Activated B cell treated with CpG ODN at 0.5 μM for 24 hours (primary cell): Measurements from ENCODE around the gene TEAD1. TPM values are rescaled to one million over a fixed set of nuclear protein-coding genes. Genes with fewer than 3 reads are reported as not detected.

Experiments
- ATAC-seq: fragments of 200-7000 bp; cut with Tn5 transposase; one replicate; pipeline ENCODE4 v1.10.0; 2021; ENCODE audit warnings: low read depth, mild to moderate bottlenecking, moderate library complexity
- CTCF ChIA-PET: fragments of 350-600 bp; sonication (Branson Sonifier 250); formaldehyde crosslinking; loops from one replicate; lab custom pipeline; 2021; ENCODE audit warnings: antibody characterized with exemption; lab: Charles Lee
- POLR2A ChIA-PET: fragments of 350-600 bp; sonication (Branson Sonifier 250); formaldehyde crosslinking; loops from one replicate; lab custom pipeline; 2021; ENCODE audit warnings: antibody characterized with exemption; lab: Charles Lee
- DNase-seq: peaks from one replicate; pipeline ENCODE4 v3.0.0; 2022
- H3K27ac Mint-ChIP-seq: one replicate; pipeline ENCODE4 v1.8.0; 2020; ENCODE audit warnings: mixed read lengths
- H3K27me3 Mint-ChIP-seq: one replicate; pipeline ENCODE4 v1.8.0; 2021; ENCODE audit warnings: mixed read lengths
- H3K36me3 Mint-ChIP-seq: one replicate; pipeline ENCODE4 v1.8.0; 2021; ENCODE audit warnings: low read depth, mixed read lengths
- H3K4me1 Mint-ChIP-seq: one replicate; pipeline ENCODE4 v1.8.0; 2021; ENCODE audit warnings: mixed read lengths
- H3K4me3 Mint-ChIP-seq: one replicate; pipeline ENCODE4 v1.8.0; 2020; ENCODE audit warnings: mild to moderate bottlenecking, mixed read lengths
- H3K9me3 Mint-ChIP-seq: one replicate; pipeline ENCODE4 v1.8.0; 2020; ENCODE audit warnings: mixed read lengths
- intact Hi-C: fragments of 100-400 bp; cut with micrococcal nuclease; formaldehyde crosslinking; loops from one replicate; pipeline ENCODE4 v1.15.1; 2024
- total RNA-seq: library from RNA; stranded (reverse); gene quantifications from 2 replicates; pipeline ENCODE4 v1.2.3, GENCODE V29; 2022
- TF ChIP-seq, protein P1 (sequence below): fragments of 200-600 bp; IDR thresholded peaks from one replicate; pipeline ENCODE4 v1.8.0; 2022; ENCODE audit warnings: antibody characterized with exemption, mild to moderate bottlenecking

The TEAD1 gene
- total RNA-seq, 1 donor from 2014 or later = 0.07 TPM

- Mint-ChIP-seq H3K36me3 (no peaks in the 10 kb centered on the region), H3K27me3 (peaks cover 7% of the 10 kb centered on the region), H3K27ac (no peak overlapping the region), H3K4me3 (no peak overlapping the region), H3K4me1 (no peaks in the 10 kb centered on the region), H3K9me3 (no peaks in the 10 kb centered on the region)
- ChIA-PET CTCF (no interaction called here), POLR2A (no interaction called here)
- DNase-seq (no peak), ATAC-seq (no peak)
- TF ChIP-seq, protein P1, sequence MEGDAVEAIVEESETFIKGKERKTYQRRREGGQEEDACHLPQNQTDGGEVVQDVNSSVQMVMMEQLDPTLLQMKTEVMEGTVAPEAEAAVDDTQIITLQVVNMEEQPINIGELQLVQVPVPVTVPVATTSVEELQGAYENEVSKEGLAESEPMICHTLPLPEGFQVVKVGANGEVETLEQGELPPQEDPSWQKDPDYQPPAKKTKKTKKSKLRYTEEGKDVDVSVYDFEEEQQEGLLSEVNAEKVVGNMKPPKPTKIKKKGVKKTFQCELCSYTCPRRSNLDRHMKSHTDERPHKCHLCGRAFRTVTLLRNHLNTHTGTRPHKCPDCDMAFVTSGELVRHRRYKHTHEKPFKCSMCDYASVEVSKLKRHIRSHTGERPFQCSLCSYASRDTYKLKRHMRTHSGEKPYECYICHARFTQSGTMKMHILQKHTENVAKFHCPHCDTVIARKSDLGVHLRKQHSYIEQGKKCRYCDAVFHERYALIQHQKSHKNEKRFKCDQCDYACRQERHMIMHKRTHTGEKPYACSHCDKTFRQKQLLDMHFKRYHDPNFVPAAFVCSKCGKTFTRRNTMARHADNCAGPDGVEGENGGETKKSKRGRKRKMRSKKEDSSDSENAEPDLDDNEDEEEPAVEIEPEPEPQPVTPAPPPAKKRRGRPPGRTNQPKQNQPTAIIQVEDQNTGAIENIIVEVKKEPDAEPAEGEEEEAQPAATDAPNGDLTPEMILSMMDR = no peak
- intact Hi-C loops = no loop called here
Observed at GRCh38 chr11:12835286-12835685, 161.1 kb downstream of the TEAD1 start.

DNA sequence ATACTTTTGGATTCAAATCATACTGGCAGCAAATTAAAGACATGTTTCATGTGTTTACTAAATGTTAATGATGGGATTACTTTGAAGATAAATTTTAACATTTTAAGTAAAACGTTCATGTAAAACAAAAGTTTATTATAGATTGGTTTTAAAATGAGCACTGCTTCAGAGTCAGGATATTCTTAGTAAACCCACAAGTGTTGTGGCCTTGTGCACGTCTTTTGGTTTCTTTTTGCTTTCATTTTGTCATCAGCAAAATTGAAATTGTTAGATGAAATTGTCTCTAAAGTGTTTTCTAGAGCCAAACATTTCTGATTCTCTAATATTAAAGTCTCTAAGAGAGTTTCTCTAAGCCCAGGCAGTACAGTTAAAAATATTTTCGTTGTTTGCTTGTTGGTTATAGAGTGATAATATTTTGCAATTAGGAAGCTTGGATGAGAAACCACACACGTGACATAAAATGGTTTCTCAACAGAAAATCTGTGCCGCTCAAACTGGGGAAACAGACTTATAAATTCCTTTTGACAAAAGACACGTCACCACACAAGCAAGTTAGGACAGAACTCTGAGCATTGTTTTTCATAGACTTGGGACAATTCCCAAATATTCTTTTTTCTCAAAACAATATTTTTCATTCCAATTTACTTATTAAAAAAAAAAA is 164.4 kb downstream of the TEAD1 start:
- H3K27ac Mint-ChIP-seq = no peak overlapping the region
- ATAC-seq (no peak), DNase-seq (no peak)
- TF ChIP-seq, protein P1 = no peak
- no peaks in the 10 kb centered on the region for H3K4me1 Mint-ChIP-seq
- no peaks in the 10 kb centered on the region for H3K36me3 Mint-ChIP-seq
- peaks cover 3% of the 10 kb centered on the region for H3K27me3 Mint-ChIP-seq
- ChIA-PET POLR2A (no interaction called here), CTCF (no interaction called here)
- H3K9me3 Mint-ChIP-seq = no peaks in the 10 kb centered on the region
- no peak overlapping the region for H3K4me3 Mint-ChIP-seq
- intact Hi-C loops = no loop called here

DNA sequence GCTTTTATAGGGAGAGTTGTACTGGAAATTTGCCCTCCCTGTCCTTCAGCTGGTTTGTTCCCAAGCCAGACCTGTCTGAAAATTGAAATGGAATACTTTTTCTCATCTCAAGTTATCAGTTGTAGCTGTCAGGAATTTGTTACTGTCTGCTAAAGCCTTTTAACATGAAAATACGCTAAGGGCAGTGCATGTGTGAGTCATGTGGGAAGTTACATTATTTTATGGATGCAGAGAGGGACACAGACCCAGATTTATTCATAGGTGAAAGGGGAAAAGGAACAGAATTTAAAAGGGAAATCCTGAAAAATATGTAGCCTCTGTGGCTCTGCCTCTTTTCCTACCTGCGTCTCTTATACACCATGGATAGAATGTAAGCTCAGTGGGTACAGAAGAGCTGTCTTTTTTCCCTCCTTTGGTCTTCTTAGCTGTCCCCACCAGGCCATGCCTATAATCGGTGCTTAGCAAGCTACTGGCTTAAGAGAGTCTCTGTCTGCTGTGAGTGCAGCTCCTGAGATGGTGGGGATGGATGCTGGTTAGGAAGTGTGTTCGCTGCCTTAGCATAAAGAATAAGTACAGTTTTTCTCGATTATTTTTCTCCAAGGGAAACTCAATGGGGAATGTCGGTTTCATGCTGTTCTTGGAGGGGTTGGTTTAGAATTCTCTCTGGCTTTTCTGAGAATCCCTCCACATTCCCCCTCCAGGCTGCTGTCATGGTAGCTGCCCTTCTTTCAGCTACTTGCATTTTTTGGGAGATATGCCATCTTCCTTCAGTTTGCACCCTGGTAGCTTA is 166.8 kb downstream of the TEAD1 start:
- Mint-ChIP-seq H3K27ac (no peak overlapping the region), H3K9me3 (no peaks in the 10 kb centered on the region)

GRCh38 chr11:12841946-12842630 is 167.9 kb downstream of the TEAD1 start:
- TF ChIP-seq, protein P1 = no peak
- ChIA-PET POLR2A (no interaction called here), CTCF (no interaction called here)
- Mint-ChIP-seq H3K4me1 (no peaks in the 10 kb centered on the region), H3K36me3 (no peaks in the 10 kb centered on the region), H3K9me3 (no peaks in the 10 kb centered on the region), H3K4me3 (no peak overlapping the region), H3K27me3 (peaks cover 3% of the 10 kb centered on the region), H3K27ac (no peak overlapping the region)
- ATAC-seq (no peak), DNase-seq (no peak)
- intact Hi-C loops = no loop called here

More for the DNA sequence above, 166.8 kb downstream of the TEAD1 start:
- ATAC-seq (no peak), DNase-seq (no peak)
- Mint-ChIP-seq H3K4me3 (no peak overlapping the region), H3K27me3 (peaks cover 3% of the 10 kb centered on the region), H3K36me3 (no peaks in the 10 kb centered on the region), H3K4me1 (no peaks in the 10 kb centered on the region)
- TF ChIP-seq, protein P1 = no peak
- ChIA-PET POLR2A (no interaction called here), CTCF (no interaction called here)
- intact Hi-C loops = no loop called here
